ENCODE data around the gene NINJ1. TPM values are rescaled to one million over a fixed set of nuclear protein-coding genes. Genes with fewer than 3 reads are reported as not detected.
A peak's percentile ranks its signal among the peaks of the same experiment; 100 is the strongest.

NINJ1 gene
- total RNA-seq, 1 donor from 2014 or later: 20.9 TPM

DNA sequence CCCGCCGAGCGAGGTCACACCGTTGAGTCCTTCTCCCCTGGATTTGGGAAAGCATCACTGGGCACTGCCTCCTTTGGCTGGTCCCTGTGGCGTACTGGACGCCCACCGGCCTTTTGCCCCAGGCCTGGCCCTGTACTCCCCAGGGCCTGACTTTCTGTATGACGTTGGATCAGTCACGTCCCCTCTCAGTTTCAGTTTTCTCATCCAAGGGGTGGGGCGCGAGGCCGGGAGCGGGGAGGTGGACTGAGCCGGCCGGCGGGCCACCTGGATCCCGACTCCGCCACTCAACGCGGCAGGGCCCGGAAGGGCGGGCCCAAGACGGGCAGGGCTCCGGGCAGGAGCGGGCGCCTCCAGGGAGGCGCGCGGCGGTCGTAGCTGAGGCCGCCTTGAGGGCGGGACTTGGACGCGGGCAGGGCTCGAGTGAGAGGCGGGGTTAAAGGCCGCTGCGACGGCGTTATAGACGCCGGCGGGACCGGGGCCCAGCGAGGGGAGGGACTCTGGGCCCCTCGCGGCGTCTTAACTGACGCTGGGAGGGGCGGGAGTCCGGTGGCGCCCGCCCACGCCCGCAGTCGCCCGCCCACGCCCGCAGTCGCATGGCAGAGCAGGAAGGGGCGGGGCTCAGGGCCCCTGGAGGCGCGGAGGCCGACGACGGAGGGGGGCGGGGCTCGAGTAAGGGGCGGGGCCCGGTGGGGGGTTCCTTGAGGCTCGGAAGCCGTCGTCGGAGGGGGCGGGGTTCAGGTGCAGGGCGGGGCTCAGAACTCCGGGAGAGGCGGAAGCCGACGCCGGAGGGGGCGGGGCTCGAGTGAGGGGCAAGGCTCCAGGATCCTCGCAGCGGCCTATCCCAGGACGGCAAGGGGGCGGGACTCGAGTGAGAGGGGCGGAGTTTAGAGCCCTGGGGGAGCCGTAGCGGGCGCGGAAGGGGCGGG is 38.6 kb downstream of the NINJ1 start:
- peak overlapping the region; percentile 96 for H3K27ac ChIP-seq (ENCODE audit: low read depth, low read length)
- peak overlapping the region; percentile 74 to 85 (median 84) for H3K9ac ChIP-seq (ENCODE audit: low read depth in 1 of 3, low read length in 3 of 3)
- no peaks in the 10 kb centered on the region for H3K9me3 ChIP-seq (ENCODE audit: control insufficient read depth in 3 of 3, low read length in 3 of 3)
- no peaks in the 10 kb centered on the region for H3K27me3 ChIP-seq (ENCODE audit: control insufficient read depth in 3 of 3, insufficient read depth in 3 of 3, low read length in 3 of 3)
- peak overlapping the region; percentile 74 to 76 (median 74) for H3K4me3 ChIP-seq (ENCODE audit: low read length in 3 of 3)
- no peaks in the 10 kb centered on the region for H3K36me3 ChIP-seq (ENCODE audit: control insufficient read depth in 3 of 3, insufficient read depth in 3 of 3, low read length in 3 of 3)
- H3K4me1 ChIP-seq (ENCODE audit: control insufficient read depth in 3 of 3, insufficient read depth in 3 of 3, low read length in 3 of 3): peaks cover 47 to 67% (median 56%) of the 10 kb centered on the region in 3 donors

DNA sequence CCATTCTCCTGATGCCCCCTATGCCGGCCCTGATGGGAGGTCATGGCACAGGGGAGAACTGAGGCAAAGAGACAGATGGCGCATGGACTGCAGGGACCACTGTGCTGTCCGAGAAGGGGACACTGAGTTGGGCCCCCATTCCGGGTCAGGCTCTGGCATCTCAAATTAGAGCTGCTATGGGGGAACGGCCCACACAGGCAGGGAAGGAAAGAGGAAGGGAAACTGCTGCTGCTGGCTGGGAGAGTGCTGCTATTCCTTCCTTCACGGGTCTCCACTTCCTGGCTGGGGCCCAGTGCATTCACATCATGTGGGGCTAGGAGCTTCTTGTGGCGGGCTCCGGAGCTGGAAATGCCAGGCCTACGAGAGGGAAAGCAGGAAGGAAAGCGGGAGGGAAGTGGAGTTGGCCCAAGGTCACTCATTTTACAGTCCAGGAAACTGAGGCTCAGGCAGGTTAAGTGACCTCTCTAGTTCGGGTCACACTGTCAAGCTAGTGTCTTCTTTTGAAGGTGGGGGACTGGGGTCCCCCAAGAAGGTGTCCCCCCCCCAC is 39.3 kb downstream of the NINJ1 start:
- Histone ChIP-seq H3K9me3 (ENCODE audit: control insufficient read depth in 3 of 3, low read length in 3 of 3) (no peaks in the 10 kb centered on the region), H3K36me3 (ENCODE audit: control insufficient read depth in 3 of 3, insufficient read depth in 3 of 3, low read length in 3 of 3) (no peaks in the 10 kb centered on the region), H3K4me3 (ENCODE audit: low read length in 3 of 3) (peak overlapping the region; percentile 74 to 76 (median 74)), H3K9ac (ENCODE audit: low read depth in 1 of 3, low read length in 3 of 3) (peak overlapping the region; percentile 74 to 85 (median 84)), H3K4me1 (ENCODE audit: control insufficient read depth in 3 of 3, insufficient read depth in 3 of 3, low read length in 3 of 3) (peaks cover 47 to 63% (median 54%) of the 10 kb centered on the region in 3 donors), H3K27me3 (ENCODE audit: control insufficient read depth in 3 of 3, insufficient read depth in 3 of 3, low read length in 3 of 3) (no peaks in the 10 kb centered on the region), H3K27ac (ENCODE audit: low read depth, low read length) (peak overlapping the region; percentile 95)

DNA sequence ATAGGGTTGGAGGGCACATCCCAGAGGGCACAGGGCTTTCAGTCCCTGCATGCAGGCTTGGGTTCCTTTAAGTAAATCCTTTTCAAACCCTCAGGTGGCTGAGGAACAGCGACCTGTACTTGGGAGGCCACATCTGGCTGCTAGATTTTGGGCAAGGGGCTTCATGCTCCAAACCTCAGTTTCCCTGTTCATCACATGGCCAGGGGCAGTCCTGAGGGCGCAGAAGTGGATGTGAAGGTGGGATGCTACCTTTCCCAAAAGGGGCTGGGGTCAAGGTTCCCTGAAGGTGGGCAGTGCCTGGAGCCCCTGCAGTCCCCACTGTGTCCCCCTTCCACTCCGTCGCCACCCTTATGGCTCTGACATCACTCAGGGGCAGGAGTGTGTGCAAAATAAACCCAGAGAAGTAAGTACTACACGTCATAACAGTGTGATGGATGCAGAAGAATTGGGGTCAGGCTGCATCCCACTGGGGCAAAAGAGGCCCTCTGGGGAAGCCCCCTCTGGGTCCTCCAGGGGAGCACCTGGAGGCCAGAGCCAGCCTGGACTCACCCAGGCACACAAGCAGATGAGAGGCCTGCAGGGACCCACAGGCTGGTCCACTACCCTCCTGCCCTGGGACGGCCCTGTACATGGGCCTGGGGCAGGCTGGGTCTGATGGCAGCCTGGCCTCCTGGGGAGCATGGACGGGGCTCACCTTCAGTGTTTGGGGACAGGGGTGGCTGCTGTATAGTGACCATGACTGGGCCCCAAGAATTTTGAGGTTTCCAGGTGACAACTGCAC is 40.0 kb downstream of the NINJ1 start:
- Histone ChIP-seq H3K4me3 (ENCODE audit: low read length in 3 of 3) (no peak overlapping the region), H3K4me1 (ENCODE audit: control insufficient read depth in 3 of 3, insufficient read depth in 3 of 3, low read length in 3 of 3) (peaks cover 41 to 56% (median 48%) of the 10 kb centered on the region in 3 donors), H3K9ac (ENCODE audit: low read depth in 1 of 3, low read length in 3 of 3) (peak overlapping the region in 2 of 3 donors; percentile 74 to 85), H3K27ac (ENCODE audit: low read depth, low read length) (peak overlapping the region; percentile 95), H3K27me3 (ENCODE audit: control insufficient read depth in 3 of 3, insufficient read depth in 3 of 3, low read length in 3 of 3) (no peaks in the 10 kb centered on the region), H3K9me3 (ENCODE audit: control insufficient read depth in 3 of 3, low read length in 3 of 3) (no peaks in the 10 kb centered on the region), H3K36me3 (ENCODE audit: control insufficient read depth in 3 of 3, insufficient read depth in 3 of 3, low read length in 3 of 3) (no peaks in the 10 kb centered on the region)

DNA sequence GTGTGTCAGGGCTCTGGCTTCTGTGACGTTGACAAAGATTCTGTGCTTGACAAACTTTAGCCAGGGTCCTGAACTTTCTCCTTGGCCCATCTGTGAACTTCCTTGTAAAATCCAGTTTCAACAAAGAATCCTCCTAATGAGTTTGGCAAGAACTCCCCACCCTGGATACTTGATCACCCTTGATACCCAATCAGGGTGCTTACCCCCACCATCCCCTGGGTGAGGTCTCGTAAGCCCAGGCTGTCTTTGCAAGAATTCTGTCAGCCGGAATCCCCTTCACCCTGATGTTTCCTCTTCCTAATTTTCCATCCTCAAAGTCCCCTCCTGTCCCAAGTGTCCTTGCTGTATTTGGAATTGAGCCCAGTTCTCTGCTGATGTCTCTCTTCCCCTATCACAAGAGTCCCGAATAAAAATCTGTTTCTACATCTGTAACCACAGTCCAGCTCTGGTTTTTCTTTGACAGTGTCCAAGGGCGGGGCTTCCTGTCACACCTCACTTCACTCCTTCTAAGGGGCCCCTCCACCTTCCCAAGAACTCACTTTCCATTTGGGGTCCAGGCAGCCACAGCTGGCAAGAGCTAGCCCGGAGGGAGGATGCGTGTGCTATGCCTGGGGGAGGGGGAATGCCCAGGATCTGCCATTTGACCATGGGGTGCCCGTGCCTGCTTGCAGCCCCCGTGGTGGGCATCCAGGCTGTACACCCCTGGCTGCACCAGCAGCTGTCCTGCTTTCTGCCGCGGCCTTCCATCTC is 40.7 kb downstream of the NINJ1 start:
- Histone ChIP-seq H3K9ac (ENCODE audit: low read depth in 1 of 3, low read length in 3 of 3) (peak overlapping the region in 2 of 3 donors; percentile 38 to 40), H3K27ac (ENCODE audit: low read depth, low read length) (peak overlapping the region; percentile 62), H3K27me3 (ENCODE audit: control insufficient read depth in 3 of 3, insufficient read depth in 3 of 3, low read length in 3 of 3) (no peaks in the 10 kb centered on the region), H3K36me3 (ENCODE audit: control insufficient read depth in 3 of 3, insufficient read depth in 3 of 3, low read length in 3 of 3) (no peaks in the 10 kb centered on the region), H3K4me1 (ENCODE audit: control insufficient read depth in 3 of 3, insufficient read depth in 3 of 3, low read length in 3 of 3) (peaks cover 33 to 48% (median 40%) of the 10 kb centered on the region in 3 donors), H3K9me3 (ENCODE audit: control insufficient read depth in 3 of 3, low read length in 3 of 3) (no peaks in the 10 kb centered on the region), H3K4me3 (ENCODE audit: low read length in 3 of 3) (no peak overlapping the region)

DNA sequence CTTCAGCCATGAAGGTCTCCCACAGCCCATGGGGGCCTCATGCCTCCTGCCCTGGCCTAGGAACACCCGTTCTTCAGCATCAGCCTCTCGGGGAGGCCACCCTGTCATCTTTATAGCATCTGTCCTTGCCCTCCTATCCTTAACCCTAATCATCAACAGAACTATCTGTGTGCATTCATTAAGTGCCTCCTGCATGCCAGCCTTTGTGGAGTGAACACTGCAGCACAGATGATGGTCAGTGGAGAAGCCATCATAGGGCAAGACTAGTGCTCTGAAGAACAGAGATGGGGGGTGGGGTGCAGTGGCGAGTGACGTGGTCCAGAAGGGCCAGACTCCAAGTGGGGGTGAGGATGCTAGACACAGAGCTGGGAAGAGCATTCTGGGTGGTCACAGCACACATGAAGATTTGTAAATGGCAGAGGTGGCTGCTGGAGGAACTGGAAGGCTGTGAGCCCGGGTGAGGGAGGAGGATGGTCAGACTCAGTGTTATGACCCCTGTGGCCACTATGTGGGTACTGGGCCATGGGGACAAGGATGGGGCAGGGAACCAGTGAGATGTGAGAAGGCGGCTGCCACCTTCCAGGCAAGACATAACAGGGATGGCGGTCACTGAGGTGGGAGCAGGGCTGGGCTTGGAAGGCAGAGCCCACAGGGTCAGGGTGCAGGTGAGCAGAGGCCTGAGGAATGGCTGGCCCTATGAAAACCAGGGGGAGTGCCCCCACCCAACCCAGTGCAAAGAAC is 41.6 kb downstream of the NINJ1 start:
- Histone ChIP-seq H3K9me3 (ENCODE audit: control insufficient read depth in 3 of 3, low read length in 3 of 3) (no peaks in the 10 kb centered on the region), H3K27ac (ENCODE audit: low read depth, low read length) (peak overlapping the region; percentile 62), H3K9ac (ENCODE audit: low read depth in 1 of 3, low read length in 3 of 3) (no peak overlapping the region), H3K4me1 (ENCODE audit: control insufficient read depth in 3 of 3, insufficient read depth in 3 of 3, low read length in 3 of 3) (peaks cover 25 to 39% (median 31%) of the 10 kb centered on the region in 3 donors), H3K36me3 (ENCODE audit: control insufficient read depth in 3 of 3, insufficient read depth in 3 of 3, low read length in 3 of 3) (no peaks in the 10 kb centered on the region), H3K27me3 (ENCODE audit: control insufficient read depth in 3 of 3, insufficient read depth in 3 of 3, low read length in 3 of 3) (no peaks in the 10 kb centered on the region), H3K4me3 (ENCODE audit: low read length in 3 of 3) (no peak overlapping the region)

DNA sequence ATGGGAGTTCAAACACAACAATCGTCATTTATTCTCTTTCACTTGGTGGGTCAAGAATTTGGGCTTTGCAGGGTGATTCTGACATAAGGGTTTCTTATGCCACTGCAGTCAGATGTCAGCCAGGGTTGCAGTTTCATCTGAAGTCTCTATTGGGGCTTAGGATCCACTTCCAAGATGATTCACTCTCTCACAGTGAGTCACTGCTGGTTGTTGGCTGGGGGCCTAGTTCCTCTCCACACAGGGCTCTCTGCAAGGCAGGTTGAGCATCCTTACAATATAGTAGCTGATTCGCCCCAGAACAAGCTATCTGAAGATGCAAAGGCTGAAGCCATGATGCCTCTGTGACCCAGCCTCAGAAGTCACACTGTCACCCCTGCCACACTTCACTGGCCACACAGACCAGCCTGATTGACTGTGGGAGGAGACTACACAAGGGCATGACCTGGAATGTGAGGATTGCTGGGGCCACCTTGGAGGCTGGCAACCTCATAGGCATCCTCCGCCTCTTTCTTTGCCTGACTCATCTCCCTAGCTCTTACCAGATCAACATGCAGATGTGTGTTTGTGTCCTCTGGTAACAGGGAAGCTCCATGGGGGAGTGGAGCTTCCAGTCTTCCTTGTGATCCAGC is 42.5 kb downstream of the NINJ1 start:
- H3K4me1 ChIP-seq (ENCODE audit: control insufficient read depth in 3 of 3, insufficient read depth in 3 of 3, low read length in 3 of 3): peaks cover 16 to 31% (median 23%) of the 10 kb centered on the region in 3 donors
- no peak overlapping the region for H3K27ac ChIP-seq (ENCODE audit: low read depth, low read length)
- no peaks in the 10 kb centered on the region for H3K27me3 ChIP-seq (ENCODE audit: control insufficient read depth in 3 of 3, insufficient read depth in 3 of 3, low read length in 3 of 3)
- H3K4me3 ChIP-seq (ENCODE audit: low read length in 3 of 3): no peak overlapping the region
- no peaks in the 10 kb centered on the region for H3K36me3 ChIP-seq (ENCODE audit: control insufficient read depth in 3 of 3, insufficient read depth in 3 of 3, low read length in 3 of 3)
- H3K9ac ChIP-seq (ENCODE audit: low read depth in 1 of 3, low read length in 3 of 3): no peak overlapping the region
- H3K9me3 ChIP-seq (ENCODE audit: control insufficient read depth in 3 of 3, low read length in 3 of 3): no peaks in the 10 kb centered on the region

DNA sequence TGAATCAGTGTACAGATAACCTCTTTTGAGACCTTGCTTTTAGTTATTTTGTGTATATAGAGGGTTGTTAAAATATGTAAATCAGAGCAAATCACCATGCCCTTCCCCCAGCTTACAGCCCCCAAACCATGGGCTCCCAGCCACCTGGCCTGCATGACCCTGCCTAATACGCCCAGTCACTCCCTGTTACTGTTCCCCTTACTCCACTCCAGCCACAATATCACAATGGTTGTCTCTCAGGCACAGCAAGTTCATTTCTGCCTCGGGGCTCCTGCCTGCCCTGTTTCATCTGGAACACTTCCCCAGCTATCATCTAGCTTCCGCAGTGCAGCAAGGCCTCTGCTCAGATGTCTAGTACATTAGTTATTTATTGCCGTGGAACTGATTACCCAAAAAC is 43.0 kb downstream of the NINJ1 start:
- Histone ChIP-seq H3K27ac (ENCODE audit: low read depth, low read length) (no peak overlapping the region), H3K9me3 (ENCODE audit: control insufficient read depth in 3 of 3, low read length in 3 of 3) (no peaks in the 10 kb centered on the region), H3K4me1 (ENCODE audit: control insufficient read depth in 3 of 3, insufficient read depth in 3 of 3, low read length in 3 of 3) (peaks cover 16 to 29% (median 22%) of the 10 kb centered on the region in 3 donors), H3K4me3 (ENCODE audit: low read length in 3 of 3) (no peak overlapping the region), H3K27me3 (ENCODE audit: control insufficient read depth in 3 of 3, insufficient read depth in 3 of 3, low read length in 3 of 3) (no peaks in the 10 kb centered on the region), H3K36me3 (ENCODE audit: control insufficient read depth in 3 of 3, insufficient read depth in 3 of 3, low read length in 3 of 3) (no peaks in the 10 kb centered on the region), H3K9ac (ENCODE audit: low read depth in 1 of 3, low read length in 3 of 3) (no peak overlapping the region)

DNA sequence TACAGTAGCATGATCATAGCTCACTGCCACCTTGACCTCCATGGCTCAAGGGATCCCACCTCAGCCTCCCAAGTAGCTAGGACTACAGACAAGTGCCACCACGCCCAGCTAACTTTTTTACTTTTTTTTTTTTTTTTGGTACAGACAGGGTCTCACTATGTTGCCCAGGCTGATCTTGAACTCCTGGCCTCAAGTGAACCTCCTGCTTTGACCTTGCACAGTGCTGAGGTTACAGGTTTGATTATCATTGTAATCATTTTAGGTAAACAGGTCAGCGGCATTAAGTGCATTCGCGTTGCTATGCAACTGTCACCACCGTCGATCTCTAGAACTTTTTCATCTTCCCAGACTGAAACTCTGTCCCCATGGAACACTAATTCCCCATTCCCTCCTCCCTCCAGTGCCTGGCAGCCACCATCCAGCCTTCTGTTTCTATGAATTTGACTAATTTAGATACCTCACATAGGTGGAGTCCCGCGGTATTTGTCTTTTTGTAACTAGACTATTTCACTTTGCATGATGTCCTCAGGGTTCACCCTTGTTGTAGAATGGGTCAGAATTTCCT is 43.9 kb downstream of the NINJ1 start:
- H3K9me3 ChIP-seq (ENCODE audit: control insufficient read depth in 3 of 3, low read length in 3 of 3): no peaks in the 10 kb centered on the region
- H3K4me3 ChIP-seq (ENCODE audit: low read length in 3 of 3): no peak overlapping the region
- no peaks in the 10 kb centered on the region for H3K36me3 ChIP-seq (ENCODE audit: control insufficient read depth in 3 of 3, insufficient read depth in 3 of 3, low read length in 3 of 3)
- H3K9ac ChIP-seq (ENCODE audit: low read depth in 1 of 3, low read length in 3 of 3): no peak overlapping the region
- H3K27me3 ChIP-seq (ENCODE audit: control insufficient read depth in 3 of 3, insufficient read depth in 3 of 3, low read length in 3 of 3): no peaks in the 10 kb centered on the region
- no peak overlapping the region for H3K27ac ChIP-seq (ENCODE audit: low read depth, low read length)
- peaks cover 16 to 27% (median 22%) of the 10 kb centered on the region in 3 donors for H3K4me1 ChIP-seq (ENCODE audit: control insufficient read depth in 3 of 3, insufficient read depth in 3 of 3, low read length in 3 of 3)

Measured in skeletal muscle tissue (tissue), 4 donors.